Esophagus squamous epithelium (tissue), 4 donors: ENCODE results near the gene ADIPOR2.

Experiments used
- POLR2A ChIP-seq, 4 donors: fragments of 450-650 bp; IDR thresholded peaks; one replicate each; pipeline ENCODE4 v1.6.1; 2017; ENCODE audit warnings: antibody characterized with exemption in 4 of 4, mild to moderate bottlenecking in 4 of 4, moderate library complexity in 3 of 4
- TF ChIP-seq, protein P1 (sequence below), 6 experiments: fragments of 450-650 bp in 4 of 6; fragments of 200-600 bp in 2 of 6; sonication (generic) in 2 of 6; IDR thresholded peaks; one replicate each; pipeline ENCODE4 v1.5.1; 2016 to 2019; ENCODE audit warnings: antibody characterized with exemption in 6 of 6, mild to moderate bottlenecking in 4 of 6, moderate library complexity in 4 of 6

DNA sequence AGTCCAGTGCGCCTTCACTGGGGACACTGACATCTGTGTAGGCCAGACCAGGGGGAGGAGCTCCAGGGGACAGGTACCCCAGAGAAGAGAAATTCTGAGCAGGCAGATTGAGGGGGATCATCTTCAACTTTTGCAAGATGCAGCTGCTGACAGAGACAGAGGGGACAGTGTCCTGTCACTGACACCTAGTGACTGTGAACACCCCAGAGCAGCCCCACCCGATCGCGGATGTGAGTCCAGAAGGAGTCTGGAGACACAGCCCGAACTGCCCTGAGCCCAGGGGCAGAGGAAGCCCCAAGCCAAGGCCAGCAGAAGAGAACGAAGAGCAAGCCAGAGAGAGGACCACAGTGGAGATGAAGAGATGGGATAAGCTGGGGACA is 107.8 kb downstream of the ADIPOR2 start:
- TF ChIP-seq, protein P1, sequence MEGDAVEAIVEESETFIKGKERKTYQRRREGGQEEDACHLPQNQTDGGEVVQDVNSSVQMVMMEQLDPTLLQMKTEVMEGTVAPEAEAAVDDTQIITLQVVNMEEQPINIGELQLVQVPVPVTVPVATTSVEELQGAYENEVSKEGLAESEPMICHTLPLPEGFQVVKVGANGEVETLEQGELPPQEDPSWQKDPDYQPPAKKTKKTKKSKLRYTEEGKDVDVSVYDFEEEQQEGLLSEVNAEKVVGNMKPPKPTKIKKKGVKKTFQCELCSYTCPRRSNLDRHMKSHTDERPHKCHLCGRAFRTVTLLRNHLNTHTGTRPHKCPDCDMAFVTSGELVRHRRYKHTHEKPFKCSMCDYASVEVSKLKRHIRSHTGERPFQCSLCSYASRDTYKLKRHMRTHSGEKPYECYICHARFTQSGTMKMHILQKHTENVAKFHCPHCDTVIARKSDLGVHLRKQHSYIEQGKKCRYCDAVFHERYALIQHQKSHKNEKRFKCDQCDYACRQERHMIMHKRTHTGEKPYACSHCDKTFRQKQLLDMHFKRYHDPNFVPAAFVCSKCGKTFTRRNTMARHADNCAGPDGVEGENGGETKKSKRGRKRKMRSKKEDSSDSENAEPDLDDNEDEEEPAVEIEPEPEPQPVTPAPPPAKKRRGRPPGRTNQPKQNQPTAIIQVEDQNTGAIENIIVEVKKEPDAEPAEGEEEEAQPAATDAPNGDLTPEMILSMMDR (IDR thresholded peaks at IDR 0.05), result no peak
- TF ChIP-seq POLR2A (IDR thresholded peaks at IDR 0.05), result no peak
